ENCODE measurements around the gene TEF. TPM values are rescaled to one million over a fixed set of nuclear protein-coding genes. Genes with fewer than 3 reads are reported as not detected.

Gene TEF
- total and polyA plus RNA-seq, 2 experiments from 2014 or later: 5.4 to 8.9 TPM

DNA sequence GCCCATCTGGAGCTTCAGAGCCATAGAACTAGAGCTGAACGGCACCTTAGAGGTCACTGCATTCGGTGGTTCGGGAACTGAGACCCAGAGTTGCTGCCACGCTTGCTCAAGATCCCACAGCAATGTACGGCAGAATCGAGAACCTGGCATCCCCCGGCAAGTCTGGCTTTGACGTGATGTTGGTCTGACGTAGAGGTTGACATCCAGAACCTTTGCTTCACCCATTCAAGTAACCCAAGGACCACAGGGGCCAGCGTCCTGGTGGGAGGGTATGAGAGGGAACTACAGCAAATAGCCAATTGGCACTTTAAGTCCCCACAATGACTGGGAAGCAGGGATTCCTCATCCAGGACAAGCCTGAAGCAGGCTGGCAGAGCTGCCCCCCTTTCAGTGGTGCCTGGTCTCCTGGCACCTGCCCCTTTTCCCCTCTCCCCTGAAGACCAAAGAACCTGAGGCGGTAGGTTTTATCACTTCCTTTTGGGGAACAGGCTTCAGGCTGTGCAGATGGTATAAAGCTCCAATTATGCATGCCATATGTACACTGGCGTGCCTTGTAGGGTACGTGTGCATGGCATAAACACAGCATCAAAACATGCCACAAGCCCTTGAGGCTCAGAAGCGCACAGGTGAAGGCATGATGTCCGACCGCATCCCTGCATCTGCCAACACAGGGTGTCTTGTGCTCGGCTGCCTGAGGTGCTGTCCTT, 15.3 kb upstream of the TEF start:
- Histone ChIP-seq H3K27me3 (no peaks in the 10 kb centered on the region), H3K27ac (peak overlapping the region; percentile 23), H3K36me3 (replicated peaks; ENCODE audit: insufficient read depth, low read depth) (no peaks in the 10 kb centered on the region), H3K4me1 (ENCODE audit: insufficient read depth) (peaks cover 7% of the 10 kb centered on the region), H3K9me3 (ENCODE audit: low read depth) (no peaks in the 10 kb centered on the region), H4K20me1 (ENCODE audit: insufficient read depth, poor library complexity, severe bottlenecking) (no peaks in the 10 kb centered on the region), H3K4me2 (peak overlapping the region; percentile 65), H3K4me3 (no peak overlapping the region), H2AFZ (peak overlapping the region; percentile 44), H3K9me2 (replicated peaks; ENCODE audit: insufficient read depth) (no peaks in the 10 kb centered on the region), H3K79me2 (no peaks in the 10 kb centered on the region)
- 83% methylated on average over 17 of the region's 17 CpGs for WGBS (ENCODE audit: low lambda C conversion rate, missing lambda C conversion rate)
- DNase-seq (ENCODE audit: low spot score): no peak
- TF ChIP-seq EZH2phosphoT487 (IDR thresholded peaks at IDR 0.05; ENCODE audit: low read depth, severe bottlenecking, unreplicated experiment) (no peak), EZH2 (IDR thresholded peaks at IDR 0.05; ENCODE audit: borderline replicate concordance) (no peak), CTCF (IDR thresholded peaks at IDR 0.05; ENCODE audit: poor library complexity) (no peak)

DNA sequence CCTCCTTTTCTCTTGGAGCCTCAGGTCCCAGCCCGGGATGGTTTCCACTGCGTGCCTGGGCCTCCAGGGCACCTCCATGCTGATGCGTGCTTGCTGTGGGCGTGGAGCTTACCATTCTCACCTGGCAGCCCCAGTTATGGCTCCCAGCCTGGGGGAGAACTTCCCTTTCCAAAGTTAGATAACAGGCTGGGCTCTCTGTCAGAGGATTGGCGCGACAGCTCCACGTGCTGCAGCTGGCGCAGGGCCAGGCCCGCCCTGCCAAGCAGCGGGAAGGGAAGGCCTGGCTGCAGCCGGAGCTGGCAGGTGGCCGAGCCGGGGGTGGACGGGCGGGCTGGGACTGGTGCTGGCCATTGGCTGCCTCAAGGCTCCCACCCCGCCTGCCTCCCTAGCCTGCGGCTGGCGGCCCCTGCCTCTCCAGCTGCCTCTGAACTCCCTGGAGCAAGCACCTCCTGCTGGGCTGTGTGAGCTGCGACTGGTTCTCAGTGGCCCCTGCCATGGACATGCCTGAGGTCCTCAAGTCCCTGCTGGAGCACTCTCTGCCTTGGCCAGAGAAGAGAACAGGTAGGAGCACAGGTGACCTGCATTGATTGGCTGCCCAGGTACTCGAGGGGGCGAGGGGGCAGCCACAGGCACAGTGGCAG, 14.6 kb upstream of the TEF start:
- no peak overlapping the region for H3K4me3 ChIP-seq
- no peaks in the 10 kb centered on the region for H3K79me2 ChIP-seq
- H4K20me1 ChIP-seq (ENCODE audit: insufficient read depth, poor library complexity, severe bottlenecking): no peaks in the 10 kb centered on the region
- TF ChIP-seq CTCF (IDR thresholded peaks at IDR 0.05; ENCODE audit: poor library complexity): peak; percentile 44
- no peak for TF ChIP-seq EZH2 (IDR thresholded peaks at IDR 0.05; ENCODE audit: borderline replicate concordance)
- no peak for TF ChIP-seq EZH2phosphoT487 (IDR thresholded peaks at IDR 0.05; ENCODE audit: low read depth, severe bottlenecking, unreplicated experiment)
- WGBS (ENCODE audit: low lambda C conversion rate, missing lambda C conversion rate): 35% methylated on average over 21 of the region's 21 CpGs
- H3K4me1 ChIP-seq (ENCODE audit: insufficient read depth): peaks cover 7% of the 10 kb centered on the region
- peak overlapping the region; percentile 65 for H3K4me2 ChIP-seq
- H3K27me3 ChIP-seq: no peaks in the 10 kb centered on the region
- no peaks in the 10 kb centered on the region for H3K9me2 ChIP-seq (replicated peaks; ENCODE audit: insufficient read depth)
- H3K9me3 ChIP-seq (ENCODE audit: low read depth): no peaks in the 10 kb centered on the region
- H3K27ac ChIP-seq: peak overlapping the region; percentile 23
- peak overlapping the region; percentile 44 for H2AFZ ChIP-seq
- no peaks in the 10 kb centered on the region for H3K36me3 ChIP-seq (replicated peaks; ENCODE audit: insufficient read depth, low read depth)
- DNase-seq (ENCODE audit: low spot score): peak; percentile 93

GRCh38 chr22:41367680-41368542, 13.8 kb upstream of the TEF start:
- H3K27ac ChIP-seq: no peak overlapping the region
- H3K36me3 ChIP-seq (replicated peaks; ENCODE audit: insufficient read depth, low read depth): no peaks in the 10 kb centered on the region
- H3K4me2 ChIP-seq: peak overlapping the region; percentile 65
- no peaks in the 10 kb centered on the region for H3K9me2 ChIP-seq (replicated peaks; ENCODE audit: insufficient read depth)
- no peaks in the 10 kb centered on the region for H3K9me3 ChIP-seq (ENCODE audit: low read depth)
- H3K27me3 ChIP-seq: no peaks in the 10 kb centered on the region
- H4K20me1 ChIP-seq (ENCODE audit: insufficient read depth, poor library complexity, severe bottlenecking): no peaks in the 10 kb centered on the region
- peak; percentile 47 for DNase-seq (ENCODE audit: low spot score)
- WGBS (ENCODE audit: low lambda C conversion rate, missing lambda C conversion rate): 78% methylated on average over 18 of the region's 18 CpGs
- H3K79me2 ChIP-seq: no peaks in the 10 kb centered on the region
- H2AFZ ChIP-seq: no peak overlapping the region
- no peak for TF ChIP-seq EZH2 (IDR thresholded peaks at IDR 0.05; ENCODE audit: borderline replicate concordance)
- TF ChIP-seq EZH2phosphoT487 (IDR thresholded peaks at IDR 0.05; ENCODE audit: low read depth, severe bottlenecking, unreplicated experiment): no peak
- TF ChIP-seq CTCF (IDR thresholded peaks at IDR 0.05; ENCODE audit: poor library complexity): no peak
- peaks cover 7% of the 10 kb centered on the region for H3K4me1 ChIP-seq (ENCODE audit: insufficient read depth)
- no peak overlapping the region for H3K4me3 ChIP-seq
